Ishikawa (cell line): Measurements from ENCODE around the gene FDXR.
A peak's percentile ranks its signal among the peaks of the same experiment; 100 is the strongest.

Experiments used
- CEBPB ChIP-seq: IDR thresholded peaks from 2 replicates; pipeline ENCODE4 v1.6.1; 2012
- CREB1 ChIP-seq: IDR thresholded peaks from 2 replicates; pipeline ENCODE4 v1.6.1; 2012; ENCODE audit warnings: low read depth
- EGR1 ChIP-seq: IDR thresholded peaks from 2 replicates; pipeline ENCODE4 v1.6.1; 2012
- EP300 ChIP-seq: IDR thresholded peaks from 2 replicates; pipeline ENCODE4 v1.6.1; 2012; ENCODE audit warnings: borderline replicate concordance
- FOXM1 ChIP-seq: IDR thresholded peaks from 2 replicates; pipeline ENCODE4 v1.6.1; 2012; ENCODE audit warnings: low read depth, borderline replicate concordance
- NFIC ChIP-seq: IDR thresholded peaks from 2 replicates; pipeline ENCODE4 v1.6.1; 2012
- RAD21 ChIP-seq: IDR thresholded peaks from 2 replicates; pipeline ENCODE4 v1.6.1; 2012; ENCODE audit warnings: low read depth
- TAF1 ChIP-seq: IDR thresholded peaks from 2 replicates; pipeline ENCODE4 v1.6.1; 2012; ENCODE audit warnings: low read depth, mild to moderate bottlenecking
- TCF12 ChIP-seq: IDR thresholded peaks from 2 replicates; pipeline ENCODE4 v1.6.1; 2012; ENCODE audit warnings: low read depth
- TEAD4 ChIP-seq: IDR thresholded peaks from 2 replicates; pipeline ENCODE4 v1.6.1; 2012
- YY1 ChIP-seq: IDR thresholded peaks from 2 replicates; pipeline ENCODE4 v1.6.1; 2012; ENCODE audit warnings: low read depth
- ZBTB7A ChIP-seq: IDR thresholded peaks from 2 replicates; pipeline ENCODE4 v1.6.1; 2012; ENCODE audit warnings: low read depth
- TF ChIP-seq, protein P1 (sequence below): IDR thresholded peaks from 2 replicates; pipeline ENCODE4 v1.6.1; 2012
- TF ChIP-seq, protein P2 (sequence below): IDR thresholded peaks from 2 replicates; pipeline ENCODE4 v1.6.1; 2012
- TF ChIP-seq, protein P3 (sequence below): IDR thresholded peaks from 2 replicates; pipeline ENCODE4 v1.6.1; 2012; ENCODE audit warnings: low read depth, mild to moderate bottlenecking

The FDXR gene

DNA sequence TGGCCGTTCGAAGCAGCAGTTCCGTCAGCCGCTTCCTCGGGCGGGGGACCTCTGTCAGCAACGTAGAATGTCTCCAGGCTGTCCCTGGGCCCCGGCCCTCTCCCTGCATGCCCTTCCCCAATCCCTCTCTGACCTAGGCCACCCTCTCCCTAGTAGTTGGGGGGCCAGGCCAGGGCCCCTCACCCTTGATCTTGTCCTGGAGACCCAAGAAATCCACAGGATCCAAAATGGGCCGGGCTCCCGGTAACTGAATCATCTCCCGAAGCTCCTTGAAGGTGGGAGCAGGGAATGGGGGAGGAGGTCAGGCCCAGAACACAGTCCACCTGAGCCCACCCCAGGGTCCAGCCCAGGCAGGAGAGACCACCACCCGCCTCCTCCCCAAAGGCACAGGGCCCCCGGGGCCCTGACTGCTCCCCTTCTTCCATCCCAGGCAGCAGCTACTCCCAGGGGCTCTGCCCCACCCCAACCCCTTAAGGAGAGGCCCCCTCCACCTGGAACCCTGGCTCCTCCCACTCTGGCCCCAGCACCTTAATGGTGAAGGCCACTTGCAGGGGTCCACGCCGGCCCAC lies 8.4 kb downstream of the FDXR start:
- no peak for TF ChIP-seq FOXM1
- no peak for TF ChIP-seq ZBTB7A
- no peak for TF ChIP-seq CEBPB
- no peak for TF ChIP-seq TEAD4
- TF ChIP-seq EP300 = no peak
- TF ChIP-seq, protein P1, sequence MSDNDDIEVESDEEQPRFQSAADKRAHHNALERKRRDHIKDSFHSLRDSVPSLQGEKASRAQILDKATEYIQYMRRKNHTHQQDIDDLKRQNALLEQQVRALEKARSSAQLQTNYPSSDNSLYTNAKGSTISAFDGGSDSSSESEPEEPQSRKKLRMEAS = no peak
- TF ChIP-seq, protein P2, sequence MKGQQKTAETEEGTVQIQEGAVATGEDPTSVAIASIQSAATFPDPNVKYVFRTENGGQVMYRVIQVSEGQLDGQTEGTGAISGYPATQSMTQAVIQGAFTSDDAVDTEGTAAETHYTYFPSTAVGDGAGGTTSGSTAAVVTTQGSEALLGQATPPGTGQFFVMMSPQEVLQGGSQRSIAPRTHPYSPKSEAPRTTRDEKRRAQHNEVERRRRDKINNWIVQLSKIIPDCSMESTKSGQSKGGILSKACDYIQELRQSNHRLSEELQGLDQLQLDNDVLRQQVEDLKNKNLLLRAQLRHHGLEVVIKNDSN = no peak

DNA sequence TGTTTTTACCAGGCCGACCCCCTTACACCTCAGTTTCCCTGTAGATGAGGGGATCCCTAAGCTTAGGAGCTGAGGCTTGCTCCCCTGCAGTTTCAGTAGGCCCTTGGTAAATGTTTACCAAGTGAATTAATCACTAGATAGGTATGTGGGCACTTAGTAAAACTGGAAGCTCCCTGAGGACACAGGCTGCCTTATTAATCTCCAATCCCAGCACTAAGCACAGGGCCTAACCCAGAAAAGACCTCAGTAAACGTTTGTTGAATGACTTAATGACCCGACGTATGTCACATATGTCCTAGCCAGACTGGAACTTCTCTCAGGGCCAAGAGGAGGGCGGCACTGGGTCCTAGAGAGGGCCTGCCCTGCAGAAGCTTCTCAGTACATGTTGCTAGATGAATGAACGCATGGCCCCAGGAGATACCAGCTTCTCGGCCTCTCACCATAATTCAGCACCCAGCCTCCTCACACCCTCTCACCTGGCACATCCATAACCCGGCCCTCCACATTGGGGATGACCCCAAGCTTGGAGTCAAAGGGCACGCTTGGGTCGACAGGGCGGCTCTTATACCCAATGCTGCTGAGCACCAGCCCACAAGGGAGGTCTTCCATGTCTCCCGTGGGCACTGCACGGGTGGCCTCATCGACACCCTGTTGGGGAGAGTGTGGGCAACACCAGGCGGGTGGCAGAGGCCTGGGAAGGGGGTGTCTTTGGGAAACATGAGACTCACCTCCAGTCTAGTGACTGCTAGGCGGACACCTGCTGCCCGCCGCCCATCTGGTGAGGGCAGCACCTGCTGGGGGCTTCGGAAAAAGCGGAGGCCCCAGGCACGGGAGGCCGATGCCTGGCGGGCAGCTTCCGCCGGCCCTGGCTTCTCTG lies 9.1 kb downstream of the FDXR start:
- TF ChIP-seq NFIC = no peak
- no peak for TF ChIP-seq CEBPB
- TF ChIP-seq YY1 = no peak
- TF ChIP-seq, protein P1 = no peak
- no peak for TF ChIP-seq EGR1
- no peak for TF ChIP-seq TAF1
- TF ChIP-seq, protein P2 = no peak
- no peak for TF ChIP-seq RAD21
- TF ChIP-seq TEAD4 = no peak
- no peak for TF ChIP-seq TCF12
- no peak for TF ChIP-seq CREB1
- TF ChIP-seq FOXM1 = no peak
- TF ChIP-seq, protein P3, sequence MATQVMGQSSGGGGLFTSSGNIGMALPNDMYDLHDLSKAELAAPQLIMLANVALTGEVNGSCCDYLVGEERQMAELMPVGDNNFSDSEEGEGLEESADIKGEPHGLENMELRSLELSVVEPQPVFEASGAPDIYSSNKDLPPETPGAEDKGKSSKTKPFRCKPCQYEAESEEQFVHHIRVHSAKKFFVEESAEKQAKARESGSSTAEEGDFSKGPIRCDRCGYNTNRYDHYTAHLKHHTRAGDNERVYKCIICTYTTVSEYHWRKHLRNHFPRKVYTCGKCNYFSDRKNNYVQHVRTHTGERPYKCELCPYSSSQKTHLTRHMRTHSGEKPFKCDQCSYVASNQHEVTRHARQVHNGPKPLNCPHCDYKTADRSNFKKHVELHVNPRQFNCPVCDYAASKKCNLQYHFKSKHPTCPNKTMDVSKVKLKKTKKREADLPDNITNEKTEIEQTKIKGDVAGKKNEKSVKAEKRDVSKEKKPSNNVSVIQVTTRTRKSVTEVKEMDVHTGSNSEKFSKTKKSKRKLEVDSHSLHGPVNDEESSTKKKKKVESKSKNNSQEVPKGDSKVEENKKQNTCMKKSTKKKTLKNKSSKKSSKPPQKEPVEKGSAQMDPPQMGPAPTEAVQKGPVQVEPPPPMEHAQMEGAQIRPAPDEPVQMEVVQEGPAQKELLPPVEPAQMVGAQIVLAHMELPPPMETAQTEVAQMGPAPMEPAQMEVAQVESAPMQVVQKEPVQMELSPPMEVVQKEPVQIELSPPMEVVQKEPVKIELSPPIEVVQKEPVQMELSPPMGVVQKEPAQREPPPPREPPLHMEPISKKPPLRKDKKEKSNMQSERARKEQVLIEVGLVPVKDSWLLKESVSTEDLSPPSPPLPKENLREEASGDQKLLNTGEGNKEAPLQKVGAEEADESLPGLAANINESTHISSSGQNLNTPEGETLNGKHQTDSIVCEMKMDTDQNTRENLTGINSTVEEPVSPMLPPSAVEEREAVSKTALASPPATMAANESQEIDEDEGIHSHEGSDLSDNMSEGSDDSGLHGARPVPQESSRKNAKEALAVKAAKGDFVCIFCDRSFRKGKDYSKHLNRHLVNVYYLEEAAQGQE = no peak
- TF ChIP-seq EP300 = no peak
- no peak for TF ChIP-seq ZBTB7A

DNA sequence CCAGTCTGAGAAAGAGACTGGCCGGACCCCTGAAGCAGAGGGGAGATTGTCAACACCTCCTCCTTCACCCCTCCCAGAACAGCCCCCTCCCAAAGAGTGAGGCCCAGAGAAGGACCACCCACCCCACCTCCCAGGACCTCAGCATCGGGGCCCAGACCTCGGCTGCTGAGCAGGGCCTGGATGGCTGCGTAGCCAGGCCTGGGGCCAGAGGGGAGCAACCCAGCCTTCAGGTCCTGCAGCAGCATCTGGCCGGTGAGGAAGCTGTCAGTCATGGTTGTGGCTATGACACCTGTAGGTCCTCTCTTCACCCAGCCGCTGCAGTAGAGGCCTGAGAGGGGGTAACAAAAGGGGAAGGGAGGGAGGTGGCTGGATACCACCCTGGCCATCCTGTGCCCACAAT lies 9.9 kb downstream of the FDXR start:
- TF ChIP-seq TEAD4 = no peak
- TF ChIP-seq TAF1 = no peak
- TF ChIP-seq EP300 = no peak
- TF ChIP-seq CEBPB = no peak
- no peak for TF ChIP-seq RAD21
- TF ChIP-seq, protein P3 = no peak
- TF ChIP-seq NFIC = no peak
- TF ChIP-seq, protein P2 = no peak
- TF ChIP-seq EGR1 = no peak
- no peak for TF ChIP-seq ZBTB7A
- TF ChIP-seq YY1 = no peak
- TF ChIP-seq CREB1 = no peak
- no peak for TF ChIP-seq TCF12
- no peak for TF ChIP-seq FOXM1

DNA sequence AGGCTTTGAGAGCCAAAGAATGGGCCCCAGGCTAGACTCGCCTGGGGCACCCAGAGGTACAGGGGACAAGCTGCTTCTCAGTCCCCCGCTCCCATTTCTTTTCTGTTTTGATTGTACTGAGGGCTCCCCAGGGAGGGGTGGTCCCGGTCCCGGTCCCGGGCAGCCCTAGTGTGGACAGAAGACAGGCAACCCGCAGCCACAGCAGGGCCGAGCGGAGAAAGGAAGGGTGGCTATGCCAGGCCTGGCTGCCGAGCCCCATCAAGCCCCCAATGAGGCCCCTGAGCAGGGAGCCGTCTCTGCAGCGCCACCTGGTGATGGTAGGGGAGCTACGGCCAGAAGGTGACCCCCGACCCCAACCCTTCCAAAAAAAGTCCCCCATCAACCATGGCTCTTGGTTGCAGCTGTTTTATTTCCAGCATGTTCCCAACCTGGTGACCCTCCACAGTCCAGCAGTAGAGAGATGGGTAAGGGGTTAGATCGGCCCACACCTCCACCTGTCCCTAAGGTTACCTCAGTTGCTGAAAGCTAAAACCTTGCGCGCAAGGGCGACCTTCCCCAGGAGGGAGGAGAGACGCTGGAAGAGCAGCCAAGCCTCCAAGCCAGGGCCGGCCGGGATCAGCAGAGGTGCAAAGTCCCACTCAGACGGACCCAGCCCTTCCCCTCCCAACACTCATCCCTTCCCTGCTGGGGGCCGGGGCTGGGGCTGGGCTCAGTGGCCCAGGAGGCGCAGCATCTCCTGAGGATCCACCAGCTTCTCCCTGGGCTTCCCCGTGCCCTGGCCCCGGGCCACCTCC lies 10.5 kb downstream of the FDXR start:
- TF ChIP-seq FOXM1 = no peak
- peak; percentile 89; the same call in 1 of the 2 replicates for TF ChIP-seq ZBTB7A
- peak; percentile 65; the same call in 1 of the 2 replicates for TF ChIP-seq RAD21

DNA sequence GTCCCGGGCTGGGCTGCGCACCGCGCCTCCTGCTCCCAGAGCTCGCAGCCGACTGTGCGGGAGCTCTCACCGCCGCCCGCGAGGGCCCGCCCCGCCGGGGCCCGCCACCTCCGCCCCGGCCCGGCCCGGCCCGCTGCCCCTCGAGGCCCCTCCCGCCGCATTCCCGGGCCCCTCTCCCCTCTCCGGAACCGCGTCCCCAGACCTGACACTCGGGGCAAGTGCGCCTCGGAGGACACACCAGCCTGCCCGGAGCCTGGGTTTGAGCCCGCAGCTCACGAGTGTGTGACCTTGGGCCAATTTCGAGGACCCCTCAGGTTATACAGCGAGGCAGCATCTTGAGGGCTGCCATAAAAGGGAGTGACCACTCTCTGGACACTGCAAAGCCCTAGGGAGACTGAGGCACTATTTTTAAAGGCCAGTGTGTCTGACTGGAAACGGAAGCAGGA lies 11.1 kb downstream of the FDXR start:
- TF ChIP-seq FOXM1 (no peak), ZBTB7A (0 out of 2 replicates have a peak, but pooled peaks have one; percentile 2), TEAD4 (no peak), EGR1 (no peak), TAF1 (no peak)
- TF ChIP-seq, protein P2 = no peak
- TF ChIP-seq, protein P3 = no peak
